HepG2 (cell line): Measurements from ENCODE around the gene ZNF284. TPM values are rescaled to one million over a fixed set of nuclear protein-coding genes. Genes with fewer than 3 reads are reported as not detected.

ENCODE experiments used
- ARID4A ChIP-seq: sonication (generic); formaldehyde crosslinking; IDR thresholded peaks from 2 replicates; pipeline ENCODE4 v1.5.0; 2020; ENCODE audit warnings: mild to moderate bottlenecking, missing genetic modification reagents, borderline replicate concordance
- ATM ChIP-seq: fragments of 450-650 bp; IDR thresholded peaks from 2 replicates; pipeline ENCODE4 v1.7.1; 2017; ENCODE audit warnings: mild to moderate bottlenecking, borderline replicate concordance
- DZIP1 ChIP-seq: sonication (generic); formaldehyde crosslinking; IDR thresholded peaks from 2 replicates; pipeline ENCODE4 v1.5.0; 2020; ENCODE audit warnings: mild to moderate bottlenecking, missing genetic modification reagents
- FOXM1 ChIP-seq: sonication (generic); formaldehyde crosslinking; IDR thresholded peaks from 2 replicates; pipeline ENCODE4 v1.5.0; 2020; ENCODE audit warnings: missing genetic modification reagents
- MLXIP ChIP-seq: sonication (generic); formaldehyde crosslinking; IDR thresholded peaks from 2 replicates; pipeline ENCODE4 v1.9.0; 2021; ENCODE audit warnings: missing genetic modification reagents, borderline replicate concordance
- PHF5A ChIP-seq: IDR thresholded peaks from one replicate; pipeline ENCODE4 v1.6.1; 2018; ENCODE audit warnings: low read depth, missing genetic modification reagents; ENCODE audit not compliant: unreplicated experiment
- RARG ChIP-seq: sonication (generic); formaldehyde crosslinking; IDR thresholded peaks from 2 replicates; pipeline ENCODE4 v1.4.0; 2020; ENCODE audit warnings: low read depth, mild to moderate bottlenecking, missing genetic modification reagents
- SKIL ChIP-seq: sonication (generic); formaldehyde crosslinking; IDR thresholded peaks from 2 replicates; pipeline ENCODE4 v1.8.0; 2022; ENCODE audit warnings: missing genetic modification reagents, mild to moderate bottlenecking, moderate library complexity, borderline replicate concordance
- SP140L ChIP-seq: sonication (generic); formaldehyde crosslinking; IDR thresholded peaks from 2 replicates; pipeline ENCODE4 v1.4.0; 2020; ENCODE audit warnings: missing genetic modification reagents, borderline replicate concordance
- U2AF1 ChIP-seq: fragments of 200-400 bp; formaldehyde crosslinking; optimal IDR thresholded peaks from 2 replicates; pipeline ENCODE3; 2017; ENCODE audit warnings: mild to moderate bottlenecking, low read depth, low read length
- ZNF589 ChIP-seq: sonication (generic); formaldehyde crosslinking; conservative IDR thresholded peaks from 2 replicates; pipeline ENCODE4 v1.8.0; 2022; ENCODE audit warnings: mild to moderate bottlenecking, moderate library complexity, missing genetic modification reagents
- ZNF839 ChIP-seq: sonication (generic); formaldehyde crosslinking; IDR thresholded peaks from 2 replicates; pipeline ENCODE4 v1.4.0; 2020; ENCODE audit warnings: missing genetic modification reagents, mild to moderate bottlenecking, borderline replicate concordance
- polyA plus RNA-seq, 8 experiments: library from polyadenylated mRNA; depleted of rRNA in 3 of 8; stranded (reverse) in 7 of 8; unstranded in 1 of 8; fragments of >200 nt; fragmentation: Illumina TruSeq in 4 of 8; extraction: Trizol in 4 of 8; gene quantifications; 2 replicates each; pipeline versions ENCODE4 v1.2.1 to v1.2.3, GENCODE V29; 2011 to 2016; ENCODE audit warnings: low read depth in 4 of 8, missing spikeins in 1 of 8, mixed read lengths in 1 of 8; ENCODE audit not compliant: insufficient read depth in 1 of 8
- total RNA-seq, 5 experiments: library from RNA; depleted of rRNA; stranded (reverse); fragments of >200 nt; fragmentation: Illumina TruSeq; extraction: Trizol; gene quantifications; 2 replicates each; pipeline ENCODE4 v1.2.3, GENCODE V29; 2016; ENCODE audit warnings: low read depth in 1 of 5

Gene ZNF284
- total and polyA plus RNA-seq, 2 of the 13 experiments (the other 11 are each of a cell fraction or from before 2014, with no cell fraction given), result 1.2 to 2.3 TPM

- TF ChIP-seq SKIL (no peak), DZIP1 (no peak), ARID4A (peak; percentile 95; the same call in 1 of the 2 replicates), ZNF839 (CRISPR knock-in tag) (no peak), PHF5A (CRISPR knock-in tag) (no peak), U2AF1 (no peak), FOXM1 (CRISPR knock-in tag) (no peak), MLXIP (CRISPR knock-in tag) (no peak), ZNF589 (CRISPR knock-in tag) (no peak), ATM (no peak), SP140L (no peak), RARG (no peak)
Observed at GRCh38 chr19:44113138-44113783, 41.3 kb downstream of the ZNF284 start, which contains the start of gene ZNF225 (continued).
